A549 (cell line): ENCODE data around the gene MYO7A. TPM values are rescaled to one million over a fixed set of nuclear protein-coding genes. Genes with fewer than 3 reads are reported as not detected.

Source experiments
- ATAC-seq, 2 experiments: fragments of 200-7000 bp in 1 of 2; fragments of >200 bp in 1 of 2; cut with Nextera tagmentation in 1 of 2; cut with Tn5 transposase in 1 of 2; 3 replicates each; pipeline versions ENCODE4 v1.8.0 to v1.9.1; 2018 to 2020; ENCODE audit warnings: mild to moderate bottlenecking in 1 of 2, moderate library complexity in 1 of 2
- CTCF ChIA-PET: fragments of 300-600 bp; sonication (Branson Sonifier 250); formaldehyde crosslinking; extraction: SDS; loops from one replicate; lab custom pipeline; 2021; ENCODE audit warnings: antibody characterized with exemption, inconsistent platforms; lab: Yijun Ruan, JAX
- POLR2A ChIA-PET: fragments of 350-600 bp; formaldehyde crosslinking; extraction: SDS; loops from one replicate; lab custom pipeline; 2021; ENCODE audit warnings: antibody characterized with exemption, inconsistent platforms; lab: Yijun Ruan, JAX
- DNase-seq, 2 experiments: peaks; one replicate each; pipeline versions ENCODE4 v3.0.0 to v3.0.0-alpha.2; 2011 to 2016; ENCODE audit warnings: low read depth in 1 of 2, low spot score in 1 of 2
- FAIRE-seq: peaks from 2 replicates; lab custom pipeline; 2011; peaks lifted over from hg19 to GRCh38; lab: Jason Lieb, UNC
- H3K27ac ChIP-seq, 2 experiments: fragments of >200 bp; sonication (Bioruptor Twin); formaldehyde crosslinking; 3 replicates each; pipeline ENCODE4 v1.5.1; 2016 to 2017
- H3K4me1 ChIP-seq: fragments of >200 bp; sonication (Bioruptor Twin); formaldehyde crosslinking; 3 replicates; pipeline ENCODE4 v1.6.1; 2016
- H3K4me2 ChIP-seq: fragments of >200 bp; sonication (Bioruptor Twin); formaldehyde crosslinking; 3 replicates; pipeline ENCODE4 v1.6.1; 2016
- H3K4me3 ChIP-seq: fragments of >200 bp; sonication (Bioruptor Twin); formaldehyde crosslinking; 3 replicates; pipeline ENCODE4 v1.5.1; 2016
- H3K9me3 ChIP-seq: fragments of >200 bp; sonication (Bioruptor Twin); formaldehyde crosslinking; 3 replicates; pipeline ENCODE4 v1.6.1; 2016
- BHLHE40 ChIP-seq: IDR thresholded peaks from 2 replicates; pipeline ENCODE4 v1.6.1; 2012; ENCODE audit warnings: low read depth, low read length, inconsistent platforms
- CBX2 ChIP-seq: fragments of 200-600 bp; sonication (generic); IDR thresholded peaks from 2 replicates; pipeline ENCODE4 v1.6.1; 2016; ENCODE audit warnings: low read depth, mild to moderate bottlenecking, borderline replicate concordance
- CHD2 ChIP-seq: fragments of 150-350 bp; IDR thresholded peaks from 2 replicates; pipeline ENCODE4 v1.6.1; 2014; ENCODE audit warnings: low read length; ENCODE audit not compliant: partially characterized antibody
- EHF ChIP-seq: fragments of 250-450 bp; sonication (Bioruptor Pico); IDR thresholded peaks from 2 replicates; pipeline ENCODE4 v1.5.0; 2020; ENCODE audit warnings: mild to moderate bottlenecking
- GATA3 ChIP-seq: IDR thresholded peaks from 2 replicates; pipeline ENCODE4 v1.6.1; 2012; ENCODE audit warnings: borderline replicate concordance
- HOXA7 ChIP-seq: fragments of 250-450 bp; sonication (Bioruptor Pico); IDR thresholded peaks from 2 replicates; pipeline ENCODE4 v1.5.0; 2020; ENCODE audit warnings: mild to moderate bottlenecking, moderate library complexity
- HOXB13 ChIP-seq: fragments of 250-450 bp; sonication (Bioruptor Pico); IDR thresholded peaks from 2 replicates; pipeline ENCODE4 v1.5.0; 2020; ENCODE audit warnings: low read depth, mild to moderate bottlenecking, moderate library complexity
- HOXB5 ChIP-seq: fragments of 250-450 bp; sonication (Bioruptor Pico); IDR thresholded peaks from 2 replicates; pipeline ENCODE4 v1.5.0; 2020; ENCODE audit warnings: mild to moderate bottlenecking, moderate library complexity
- JUN ChIP-seq, 2 experiments: fragments of >200 bp; sonication (Bioruptor Twin); formaldehyde crosslinking; IDR thresholded peaks; 2 replicates in 1 of 2; 3 replicates in 1 of 2; pipeline ENCODE4 v1.6.1; 2016 to 2017
- JUNB ChIP-seq: fragments of >200 bp; sonication (Bioruptor Twin); formaldehyde crosslinking; IDR thresholded peaks from 2 replicates; pipeline ENCODE4 v1.6.1; 2016
- KDM1A ChIP-seq: fragments of 200-600 bp; sonication (generic); IDR thresholded peaks from 2 replicates; pipeline ENCODE4 v1.6.1; 2016; ENCODE audit warnings: low read depth, mild to moderate bottlenecking
- MAZ ChIP-seq: fragments of 150-350 bp; IDR thresholded peaks from 2 replicates; pipeline ENCODE4 v1.6.1; 2014; ENCODE audit warnings: antibody characterized with exemption, low read depth, low read length, borderline replicate concordance
- MYC ChIP-seq: IDR thresholded peaks from 2 replicates; pipeline ENCODE4 v1.6.1; 2012; ENCODE audit warnings: mild to moderate bottlenecking, inconsistent platforms, low read length, improper control_type of control experiment, borderline replicate concordance
- NFE2L2 ChIP-seq: fragments of 150-350 bp; conservative IDR thresholded peaks from 2 replicates; pipeline ENCODE4 v1.6.1; 2014; ENCODE audit warnings: low read length
- NR3C1 ChIP-seq: fragments of >200 bp; sonication (Bioruptor Twin); formaldehyde crosslinking; IDR thresholded peaks from 3 replicates; pipeline ENCODE4 v1.6.1; 2017
- PHF8 ChIP-seq: fragments of 200-600 bp; sonication (generic); IDR thresholded peaks from 2 replicates; pipeline ENCODE4 v1.6.1; 2016; ENCODE audit warnings: low read depth, mild to moderate bottlenecking, antibody characterized with exemption, moderate library complexity, borderline replicate concordance
- POLR2A ChIP-seq: IDR thresholded peaks from 2 replicates; pipeline ENCODE4 v1.6.1; 2012; ENCODE audit warnings: mild to moderate bottlenecking, low read length
- RAD21 ChIP-seq, 2 experiments: fragments of >200 bp in 1 of 2; sonication (Bioruptor Twin) in 1 of 2; formaldehyde crosslinking in 1 of 2; IDR thresholded peaks in 1 of 2; conservative IDR thresholded peaks in 1 of 2; 2 replicates in 1 of 2; 3 replicates in 1 of 2; pipeline ENCODE4 v1.6.1; 2012 to 2018; ENCODE audit warnings: inconsistent platforms in 1 of 2
- RARB ChIP-seq: fragments of 250-450 bp; sonication (Bioruptor Pico); IDR thresholded peaks from 2 replicates; pipeline ENCODE4 v1.8.0; 2021; ENCODE audit warnings: mild to moderate bottlenecking, moderate library complexity
- RFX5 ChIP-seq: fragments of 450-650 bp; IDR thresholded peaks from 2 replicates; pipeline ENCODE4 v1.7.1; 2014; ENCODE audit warnings: antibody characterized with exemption, mild to moderate bottlenecking, moderate library complexity
- RNF2 ChIP-seq: fragments of 200-600 bp; sonication (generic); IDR thresholded peaks from 2 replicates; pipeline ENCODE4 v1.6.1; 2016; ENCODE audit warnings: low read depth, mild to moderate bottlenecking, antibody characterized with exemption, moderate library complexity, borderline replicate concordance
- SMC3 ChIP-seq: fragments of >200 bp; sonication (Bioruptor Twin); formaldehyde crosslinking; IDR thresholded peaks from 3 replicates; pipeline ENCODE4 v1.6.1; 2018; ENCODE audit warnings: inconsistent platforms
- SREBF2 ChIP-seq: fragments of 450-650 bp; IDR thresholded peaks from 2 replicates; pipeline ENCODE4 v1.6.1; 2014; ENCODE audit warnings: mild to moderate bottlenecking, moderate library complexity
- WGBS: methylation state at CpG from one replicate; pipeline ENCODE4 v1.1.6; 2017; ENCODE audit errors: missing lambda C conversion rate; 5-methylcytosine and 5-hydroxymethylcytosine counted together
- polyA plus RNA-seq, 4 experiments: library from polyadenylated mRNA; depleted of rRNA in 3 of 4; stranded (reverse); fragments of >200 nt; fragmentation: RNase III in 1 of 4; extraction: RNeasy Plus Mini Kit Qiagen cat#74134 plus additional on column Dnase treatment in 1 of 4; gene quantifications; 2 replicates in 3 of 4; 3 replicates in 1 of 4; pipeline ENCODE4 v1.2.3, GENCODE V29; 2011 to 2017
- TF ChIP-seq, protein P1 (sequence below): fragments of 150-350 bp; IDR thresholded peaks from 2 replicates; pipeline ENCODE4 v1.6.1; 2014; ENCODE audit warnings: low read depth, mild to moderate bottlenecking, low read length
- TF ChIP-seq, protein P2 (sequence below): fragments of 250-450 bp; sonication (Bioruptor Pico); IDR thresholded peaks from 2 replicates; pipeline ENCODE4 v1.5.0; 2020; ENCODE audit warnings: low read depth, mild to moderate bottlenecking, moderate library complexity
- TF ChIP-seq, protein P3 (sequence below): IDR thresholded peaks from 2 replicates; pipeline ENCODE4 v1.6.1; 2012
- TF ChIP-seq, protein P4 (sequence below): fragments of 450-650 bp; IDR thresholded peaks from 2 replicates; pipeline ENCODE4 v1.6.1; 2014; ENCODE audit warnings: antibody characterized with exemption
- TF ChIP-seq, protein P5 (sequence below): fragments of >200 bp; sonication (Bioruptor Twin); formaldehyde crosslinking; IDR thresholded peaks from 3 replicates; pipeline ENCODE4 v1.5.1; 2016
- TF ChIP-seq, protein P6 (sequence below): fragments of 250-450 bp; sonication (Bioruptor Pico); IDR thresholded peaks from 2 replicates; pipeline ENCODE4 v1.5.0; 2021; ENCODE audit warnings: mild to moderate bottlenecking, moderate library complexity, borderline replicate concordance

MYO7A gene
- polyA plus RNA-seq, 2 of the 4 experiments (the other 2 are of a cell fraction), result 1.7 to 2.1 TPM

DNA sequence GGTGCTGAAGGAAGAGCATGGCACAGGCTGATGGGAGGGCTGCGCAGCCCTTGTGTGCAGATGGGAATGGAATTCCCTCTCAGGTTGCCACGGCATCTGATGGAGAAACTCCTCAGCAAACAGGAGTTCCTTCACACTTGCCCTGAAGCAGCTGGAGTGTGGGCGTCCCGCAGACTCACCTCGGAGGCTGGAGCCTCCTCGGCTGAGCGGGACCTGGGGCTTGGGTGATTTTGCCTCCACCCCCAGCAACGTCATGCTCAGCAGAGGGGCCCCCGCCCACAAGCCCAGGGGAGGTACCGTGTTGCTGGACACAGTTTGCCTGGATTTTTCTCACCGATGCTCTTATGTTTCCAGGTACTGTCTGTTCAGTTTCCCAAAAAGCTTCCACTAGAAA is 63.4 kb downstream of the MYO7A start:
- WGBS, result 12% methylated on average over 8 of the region's 11 CpGs
- peak overlapping the region; percentile 83 to 95 for H3K27ac ChIP-seq
- ATAC-seq (peak; percentile 77 to 83), DNase-seq (peak; percentile 58 to 83), FAIRE-seq (no peak)
- no peaks in the 10 kb centered on the region for H3K9me3 ChIP-seq
- peak overlapping the region; percentile 53 for H3K4me3 ChIP-seq
- ChIA-PET POLR2A (no interaction called here), CTCF (interaction anchor here (0.6 to 10.8 kb wide), 13 partner anchors 15 to 382 kb away, joined by 3 to 161 read pairs (median 4); partner anchors contain the start of gene MYO7A)
- H3K4me1 ChIP-seq, result no peaks in the 10 kb centered on the region
- peak overlapping the region; percentile 90 for H3K4me2 ChIP-seq
- TF ChIP-seq HOXB13 (CRISPR knock-in tag) (no peak), NFE2L2 (no peak), NR3C1 (no peak), MAZ (no peak), BHLHE40 (no peak), GATA3 (no peak), PHF8 (no peak), CBX2 (no peak), KDM1A (no peak), SREBF2 (no peak), EHF (CRISPR knock-in tag) (no peak), RARB (no peak), HOXB5 (CRISPR knock-in tag) (no peak), HOXA7 (CRISPR knock-in tag) (no peak)
- TF ChIP-seq, protein P1, sequence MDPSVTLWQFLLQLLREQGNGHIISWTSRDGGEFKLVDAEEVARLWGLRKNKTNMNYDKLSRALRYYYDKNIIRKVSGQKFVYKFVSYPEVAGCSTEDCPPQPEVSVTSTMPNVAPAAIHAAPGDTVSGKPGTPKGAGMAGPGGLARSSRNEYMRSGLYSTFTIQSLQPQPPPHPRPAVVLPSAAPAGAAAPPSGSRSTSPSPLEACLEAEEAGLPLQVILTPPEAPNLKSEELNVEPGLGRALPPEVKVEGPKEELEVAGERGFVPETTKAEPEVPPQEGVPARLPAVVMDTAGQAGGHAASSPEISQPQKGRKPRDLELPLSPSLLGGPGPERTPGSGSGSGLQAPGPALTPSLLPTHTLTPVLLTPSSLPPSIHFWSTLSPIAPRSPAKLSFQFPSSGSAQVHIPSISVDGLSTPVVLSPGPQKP, result no peak
- TF ChIP-seq, protein P2, sequence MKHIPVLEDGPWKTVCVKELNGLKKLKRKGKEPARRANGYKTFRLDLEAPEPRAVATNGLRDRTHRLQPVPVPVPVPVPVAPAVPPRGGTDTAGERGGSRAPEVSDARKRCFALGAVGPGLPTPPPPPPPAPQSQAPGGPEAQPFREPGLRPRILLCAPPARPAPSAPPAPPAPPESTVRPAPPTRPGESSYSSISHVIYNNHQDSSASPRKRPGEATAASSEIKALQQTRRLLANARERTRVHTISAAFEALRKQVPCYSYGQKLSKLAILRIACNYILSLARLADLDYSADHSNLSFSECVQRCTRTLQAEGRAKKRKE (CRISPR knock-in tag), result no peak
- TF ChIP-seq, protein P3, sequence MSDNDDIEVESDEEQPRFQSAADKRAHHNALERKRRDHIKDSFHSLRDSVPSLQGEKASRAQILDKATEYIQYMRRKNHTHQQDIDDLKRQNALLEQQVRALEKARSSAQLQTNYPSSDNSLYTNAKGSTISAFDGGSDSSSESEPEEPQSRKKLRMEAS, result no peak
- TF ChIP-seq, protein P4, sequence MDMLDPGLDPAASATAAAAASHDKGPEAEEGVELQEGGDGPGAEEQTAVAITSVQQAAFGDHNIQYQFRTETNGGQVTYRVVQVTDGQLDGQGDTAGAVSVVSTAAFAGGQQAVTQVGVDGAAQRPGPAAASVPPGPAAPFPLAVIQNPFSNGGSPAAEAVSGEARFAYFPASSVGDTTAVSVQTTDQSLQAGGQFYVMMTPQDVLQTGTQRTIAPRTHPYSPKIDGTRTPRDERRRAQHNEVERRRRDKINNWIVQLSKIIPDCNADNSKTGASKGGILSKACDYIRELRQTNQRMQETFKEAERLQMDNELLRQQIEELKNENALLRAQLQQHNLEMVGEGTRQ, result no peak

DNA sequence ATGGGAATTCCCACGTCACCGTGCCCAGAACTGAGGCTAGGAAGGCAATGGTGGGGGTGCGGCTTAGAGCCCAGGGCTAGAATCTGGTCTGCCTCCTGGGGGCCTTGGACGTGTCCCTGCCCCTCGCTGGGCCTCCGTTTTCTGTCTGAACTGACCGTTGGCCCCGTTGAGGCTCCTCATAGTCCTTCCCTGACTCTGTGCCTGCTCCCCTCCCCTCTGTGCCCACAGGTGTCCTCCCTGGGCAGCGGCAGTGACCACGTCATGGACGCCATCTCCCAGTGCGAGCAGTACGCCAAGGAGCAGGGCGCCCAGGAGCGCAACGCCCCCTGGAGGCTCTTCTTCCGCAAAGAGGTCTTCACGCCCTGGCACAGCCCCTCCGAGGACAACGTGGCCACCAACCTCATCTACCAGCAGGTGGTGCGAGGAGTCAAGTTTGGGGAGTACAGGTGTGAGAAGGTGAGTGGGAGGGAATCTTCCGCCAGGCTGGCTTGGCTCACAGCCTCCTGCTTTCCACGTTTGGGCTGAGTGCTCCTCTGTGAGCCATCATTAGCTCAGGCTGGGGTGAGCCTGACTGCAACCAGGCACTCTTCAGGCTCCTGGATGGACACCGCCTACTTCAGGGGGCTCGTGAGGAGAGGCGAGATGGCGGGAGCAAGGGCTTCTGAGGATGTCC is 63.9 kb downstream of the MYO7A start:
- ATAC-seq (peak; percentile 88 to 97), FAIRE-seq (peak; percentile 96), DNase-seq (peak; percentile 94 to 95)
- WGBS, result 26% methylated on average over 16 of the region's 27 CpGs
- H3K4me1 ChIP-seq, result no peaks in the 10 kb centered on the region
- H3K27ac ChIP-seq, result peak overlapping the region; percentile 83 to 95
- H3K4me3 ChIP-seq, result peak overlapping the region; percentile 53
- H3K9me3 ChIP-seq, result no peaks in the 10 kb centered on the region
- peak overlapping the region; percentile 90 for H3K4me2 ChIP-seq
- POLR2A ChIA-PET, result no interaction called here
- CTCF ChIA-PET, result interaction anchor here (0.6 to 10.8 kb wide), 35 partner anchors 10 to 428 kb away, joined by 3 to 161 read pairs (median 4); partner anchors contain the start of genes MYO7A and PAK1
- TF ChIP-seq JUN (IDR thresholded peaks at IDR 0.05), result peak in 1 of 2 experiments; percentile 47; a peak in 1 of 5 replicates
- TF ChIP-seq, protein P4, result no peak
- no peak for TF ChIP-seq RNF2
- TF ChIP-seq, protein P3, result peak; percentile 96
- peak; percentile 54; the same call in 1 of the 2 replicates for TF ChIP-seq MYC
- TF ChIP-seq RAD21 (conservative IDR thresholded peaks at IDR 0.05 in 1 of 2, IDR thresholded peaks at IDR 0.05 in 1 of 2), result peak; percentile 93 to 96
- TF ChIP-seq BHLHE40, result no peak
- no peak for TF ChIP-seq CHD2
- TF ChIP-seq RFX5, result 0 out of 2 replicates have a peak, but pooled peaks have one; percentile 37
- TF ChIP-seq POLR2A, result peak; percentile 71
- TF ChIP-seq HOXB5 (CRISPR knock-in tag), result no peak
- TF ChIP-seq SMC3, result peak; percentile 98
- TF ChIP-seq, protein P5, sequence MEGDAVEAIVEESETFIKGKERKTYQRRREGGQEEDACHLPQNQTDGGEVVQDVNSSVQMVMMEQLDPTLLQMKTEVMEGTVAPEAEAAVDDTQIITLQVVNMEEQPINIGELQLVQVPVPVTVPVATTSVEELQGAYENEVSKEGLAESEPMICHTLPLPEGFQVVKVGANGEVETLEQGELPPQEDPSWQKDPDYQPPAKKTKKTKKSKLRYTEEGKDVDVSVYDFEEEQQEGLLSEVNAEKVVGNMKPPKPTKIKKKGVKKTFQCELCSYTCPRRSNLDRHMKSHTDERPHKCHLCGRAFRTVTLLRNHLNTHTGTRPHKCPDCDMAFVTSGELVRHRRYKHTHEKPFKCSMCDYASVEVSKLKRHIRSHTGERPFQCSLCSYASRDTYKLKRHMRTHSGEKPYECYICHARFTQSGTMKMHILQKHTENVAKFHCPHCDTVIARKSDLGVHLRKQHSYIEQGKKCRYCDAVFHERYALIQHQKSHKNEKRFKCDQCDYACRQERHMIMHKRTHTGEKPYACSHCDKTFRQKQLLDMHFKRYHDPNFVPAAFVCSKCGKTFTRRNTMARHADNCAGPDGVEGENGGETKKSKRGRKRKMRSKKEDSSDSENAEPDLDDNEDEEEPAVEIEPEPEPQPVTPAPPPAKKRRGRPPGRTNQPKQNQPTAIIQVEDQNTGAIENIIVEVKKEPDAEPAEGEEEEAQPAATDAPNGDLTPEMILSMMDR, result peak; percentile 99
- no peak for TF ChIP-seq NR3C1
- TF ChIP-seq, protein P6, sequence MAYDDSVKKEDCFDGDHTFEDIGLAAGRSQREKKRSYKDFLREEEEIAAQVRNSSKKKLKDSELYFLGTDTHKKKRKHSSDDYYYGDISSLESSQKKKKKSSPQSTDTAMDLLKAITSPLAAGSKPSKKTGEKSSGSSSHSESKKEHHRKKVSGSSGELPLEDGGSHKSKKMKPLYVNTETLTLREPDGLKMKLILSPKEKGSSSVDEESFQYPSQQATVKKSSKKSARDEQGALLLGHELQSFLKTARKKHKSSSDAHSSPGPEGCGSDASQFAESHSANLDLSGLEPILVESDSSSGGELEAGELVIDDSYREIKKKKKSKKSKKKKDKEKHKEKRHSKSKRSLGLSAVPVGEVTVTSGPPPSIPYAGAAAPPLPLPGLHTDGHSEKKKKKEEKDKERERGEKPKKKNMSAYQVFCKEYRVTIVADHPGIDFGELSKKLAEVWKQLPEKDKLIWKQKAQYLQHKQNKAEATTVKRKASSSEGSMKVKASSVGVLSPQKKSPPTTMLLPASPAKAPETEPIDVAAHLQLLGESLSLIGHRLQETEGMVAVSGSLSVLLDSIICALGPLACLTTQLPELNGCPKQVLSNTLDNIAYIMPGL (CRISPR knock-in tag), result peak; percentile 49; the same call in 1 of the 2 replicates
- TF ChIP-seq NFE2L2, result no peak
- no peak for TF ChIP-seq JUNB
